Nephron progenitor cell (in vitro differentiated cells): Measurements from ENCODE around the gene PTPRN.

Source experiments
- DNase-seq: peaks from one replicate; pipeline ENCODE4 v3.0.0; 2021
- H3K27ac Mint-ChIP-seq: 2 replicates; pipeline ENCODE4 v1.8.0; 2021; ENCODE audit warnings: mild to moderate bottlenecking, moderate library complexity, mixed read lengths
- H3K27me3 Mint-ChIP-seq: 2 replicates; pipeline ENCODE4 v1.8.0; 2021; ENCODE audit warnings: mild to moderate bottlenecking, low read depth, mixed read lengths; ENCODE audit not compliant: poor library complexity
- H3K36me3 Mint-ChIP-seq: 2 replicates; pipeline ENCODE4 v1.8.0; 2021; ENCODE audit warnings: low read depth, mixed read lengths
- H3K4me1 Mint-ChIP-seq: 2 replicates; pipeline ENCODE4 v1.8.0; 2021; ENCODE audit warnings: mixed read lengths
- H3K4me3 Mint-ChIP-seq: 2 replicates; pipeline ENCODE4 v1.8.0; 2021; ENCODE audit warnings: mild to moderate bottlenecking, moderate library complexity, mixed read lengths
- H3K9me3 Mint-ChIP-seq: 2 replicates; pipeline ENCODE4 v1.8.0; 2021; ENCODE audit warnings: mild to moderate bottlenecking, moderate library complexity, mixed read lengths
- CTCF ChIP-seq: fragments of 200-600 bp; sonication (generic); IDR thresholded peaks from 2 replicates; pipeline ENCODE4 v1.5.0; 2021; ENCODE audit warnings: antibody characterized with exemption

Gene PTPRN

GRCh38 chr2:219309278-219309677, at the start of gene PTPRN:
Gene PTPRN (minus strand): TSS chr2:219309401. CDS start chr2:219309332, 69 bp downstream.
- no peaks in the 10 kb centered on the region for H3K9me3 Mint-ChIP-seq
- H3K27ac Mint-ChIP-seq, result no peak within 1 kb of the TSS
- no peaks in the 10 kb centered on the region for H3K4me1 Mint-ChIP-seq
- no peak for TF ChIP-seq CTCF
- H3K27me3 Mint-ChIP-seq, result peaks cover 82% of the 10 kb centered on the region
- no peaks in the 10 kb centered on the region for H3K36me3 Mint-ChIP-seq
- peak within 1 kb of the TSS; percentile 45 for H3K4me3 Mint-ChIP-seq
- no peak for DNase-seq

GRCh38 chr2:219358170-219359075, 49.2 kb upstream of the PTPRN start:
- Mint-ChIP-seq H3K27ac (no peak overlapping the region), H3K4me3 (peak overlapping the region; percentile 33), H3K9me3 (no peaks in the 10 kb centered on the region), H3K36me3 (no peaks in the 10 kb centered on the region), H3K4me1 (peaks cover 4% of the 10 kb centered on the region), H3K27me3 (peaks cover 100% of the 10 kb centered on the region)
- DNase-seq, result peak; percentile 40
- no peak for TF ChIP-seq CTCF

DNA sequence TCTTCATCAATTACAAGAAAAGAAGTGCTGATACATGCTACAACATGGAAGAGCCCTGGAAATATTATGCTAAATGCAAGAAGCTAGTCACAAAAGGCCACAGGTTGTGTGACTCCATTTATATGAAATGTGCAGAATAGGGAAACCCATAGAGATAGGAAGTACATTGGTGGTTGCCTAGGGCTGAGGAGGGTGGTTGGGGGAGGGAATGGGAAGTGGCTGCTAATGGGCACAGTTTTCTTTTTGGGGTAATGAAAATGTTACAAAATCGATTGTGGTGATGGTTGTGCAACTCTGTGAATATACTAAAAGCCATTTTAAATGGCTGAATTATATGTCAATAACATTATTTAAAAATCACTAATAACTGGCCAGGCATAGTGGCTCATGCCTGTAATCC, 47.6 kb upstream of the PTPRN start:
- H3K27me3 Mint-ChIP-seq, result peaks cover 98% of the 10 kb centered on the region
- DNase-seq, result no peak

DNA sequence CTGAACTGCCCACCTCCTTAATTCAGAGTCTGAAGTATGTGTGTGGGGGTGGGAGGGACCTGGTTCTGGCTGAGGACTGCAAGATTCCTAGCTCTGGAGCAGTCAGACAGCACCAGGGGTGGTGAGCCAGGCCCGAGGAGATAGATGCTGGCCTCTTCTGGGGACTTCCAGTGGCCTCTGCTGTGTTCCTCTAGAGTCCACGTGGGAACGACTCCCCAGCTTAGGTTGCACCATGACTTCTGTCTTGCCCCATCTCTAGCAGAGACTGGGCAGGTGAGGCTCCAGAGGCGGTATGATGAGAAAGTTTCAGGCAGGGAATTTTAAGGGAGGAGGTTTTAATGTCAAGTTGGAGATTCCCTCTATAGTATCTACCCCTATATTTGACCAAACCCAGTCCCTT, 45.4 kb upstream of the PTPRN start:
- Mint-ChIP-seq H3K36me3 (no peaks in the 10 kb centered on the region), H3K27me3 (peaks cover 93% of the 10 kb centered on the region), H3K4me1 (peaks cover 7% of the 10 kb centered on the region), H3K27ac (no peak overlapping the region), H3K4me3 (no peak overlapping the region), H3K9me3 (no peaks in the 10 kb centered on the region)
- TF ChIP-seq CTCF, result no peak
- DNase-seq, result no peak

More for the DNA sequence above, 47.6 kb upstream of the PTPRN start:
- peaks cover 4% of the 10 kb centered on the region for H3K4me1 Mint-ChIP-seq
- H3K9me3 Mint-ChIP-seq, result no peaks in the 10 kb centered on the region
- H3K27ac Mint-ChIP-seq, result no peak overlapping the region
- no peaks in the 10 kb centered on the region for H3K36me3 Mint-ChIP-seq
- no peak for TF ChIP-seq CTCF
- H3K4me3 Mint-ChIP-seq, result no peak overlapping the region

- TF ChIP-seq CTCF, result no peak
- H3K9me3 Mint-ChIP-seq, result no peaks in the 10 kb centered on the region
- H3K27ac Mint-ChIP-seq, result no peak overlapping the region
- no peak for DNase-seq
- H3K36me3 Mint-ChIP-seq, result no peaks in the 10 kb centered on the region
- H3K27me3 Mint-ChIP-seq, result peaks cover 93% of the 10 kb centered on the region
- H3K4me3 Mint-ChIP-seq, result no peak overlapping the region
- peaks cover 4% of the 10 kb centered on the region for H3K4me1 Mint-ChIP-seq
These were observed 43.9 kb upstream of the PTPRN start for GRCh38 chr2:219353129-219353528.
